ENCODE measurements around the gene MTRF1.

DNA sequence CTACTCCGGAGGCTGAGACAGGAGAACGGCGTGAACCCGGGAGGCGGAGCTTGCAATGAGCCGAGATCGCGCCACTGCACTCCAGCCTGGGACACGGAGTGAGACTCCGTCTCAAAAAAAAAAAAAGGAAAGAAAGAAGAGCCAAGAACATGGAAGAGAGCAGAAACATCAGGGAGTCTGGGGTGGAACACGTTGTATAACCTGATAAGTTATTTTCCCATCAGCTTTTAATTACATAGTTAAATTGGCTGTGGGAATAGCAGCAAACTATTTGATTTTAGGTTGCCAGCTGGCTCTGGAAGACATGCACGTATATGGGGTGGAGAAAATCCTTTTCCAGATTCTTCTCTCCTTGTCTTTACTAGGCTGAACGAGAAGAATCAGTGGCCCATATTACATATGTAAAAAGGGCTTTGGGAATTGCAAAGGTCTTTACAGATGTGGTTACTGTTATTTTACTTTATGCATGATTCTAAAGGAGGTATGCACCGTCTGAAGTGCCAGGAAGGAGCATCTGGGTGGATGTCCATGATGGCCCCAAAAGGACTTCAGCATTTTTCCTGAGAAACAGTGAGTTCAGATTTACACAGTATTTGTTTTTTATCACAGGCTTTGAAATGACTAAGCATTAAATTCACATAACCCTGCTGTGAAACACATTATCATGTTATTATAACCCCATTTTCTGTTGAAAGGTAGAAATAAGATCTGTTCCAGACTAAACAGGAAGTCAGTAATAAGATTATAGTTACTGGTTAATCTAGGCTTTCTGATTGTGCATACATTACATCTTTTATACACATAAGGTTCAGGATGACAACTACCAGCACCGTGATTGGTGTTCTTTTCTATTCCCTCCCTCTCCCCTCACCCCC is 43.1 kb upstream of the MTRF1 start:
- TF ChIP-seq CTCF (IDR thresholded peaks at IDR 0.05; ENCODE audit: control extremely low read depth in 1 of 3, insufficient read depth in 1 of 3, low read depth in 1 of 3, low read length in 3 of 3) (no peak), RXRA (IDR thresholded peaks at IDR 0.05; ENCODE audit: insufficient read depth, low read depth, low read length) (no peak), POLR2AphosphoS5 (IDR thresholded peaks at IDR 0.05; ENCODE audit: low read depth, low read length) (no peak), POLR2A (IDR thresholded peaks at IDR 0.05; ENCODE audit: control extremely low read depth in 1 of 2, low read depth in 2 of 2, low read length in 2 of 2) (no peak), CTBP2 (IDR thresholded peaks at IDR 0.05; ENCODE audit: borderline replicate concordance, insufficient read depth, insufficient read length, low read length) (no peak), USF2 (IDR thresholded peaks at IDR 0.05; ENCODE audit: low read length) (no peak)

Data from H1 (cell line).